Caki2 (cell line): ENCODE results near the gene KLF16. TPM values are rescaled to one million over a fixed set of nuclear protein-coding genes. Genes with fewer than 3 reads are reported as not detected.

ENCODE experiments used
- DNase-seq: peaks from one replicate; pipeline ENCODE4 v3.0.0-alpha.2; 2015; ENCODE audit warnings: low read depth
- in situ Hi-C: cut with HindIII; loops from 2 replicates; pipeline ENCODE4 v1.10.0; 2016; ENCODE audit warnings: low sequenced_read_pairs, low pct_unique_long_range_greater_than_20kb, mixed read lengths
- total RNA-seq: library from RNA; depleted of rRNA; stranded (reverse); fragments of >200 nt; shearing (Covaris generic); gene quantifications from 2 replicates; pipeline ENCODE4 v1.2.3, GENCODE V29; 2014; ENCODE audit warnings: low replicate concordance

Gene KLF16
- total RNA-seq, 1 experiment from 2014 or later: 9.6 TPM

DNA sequence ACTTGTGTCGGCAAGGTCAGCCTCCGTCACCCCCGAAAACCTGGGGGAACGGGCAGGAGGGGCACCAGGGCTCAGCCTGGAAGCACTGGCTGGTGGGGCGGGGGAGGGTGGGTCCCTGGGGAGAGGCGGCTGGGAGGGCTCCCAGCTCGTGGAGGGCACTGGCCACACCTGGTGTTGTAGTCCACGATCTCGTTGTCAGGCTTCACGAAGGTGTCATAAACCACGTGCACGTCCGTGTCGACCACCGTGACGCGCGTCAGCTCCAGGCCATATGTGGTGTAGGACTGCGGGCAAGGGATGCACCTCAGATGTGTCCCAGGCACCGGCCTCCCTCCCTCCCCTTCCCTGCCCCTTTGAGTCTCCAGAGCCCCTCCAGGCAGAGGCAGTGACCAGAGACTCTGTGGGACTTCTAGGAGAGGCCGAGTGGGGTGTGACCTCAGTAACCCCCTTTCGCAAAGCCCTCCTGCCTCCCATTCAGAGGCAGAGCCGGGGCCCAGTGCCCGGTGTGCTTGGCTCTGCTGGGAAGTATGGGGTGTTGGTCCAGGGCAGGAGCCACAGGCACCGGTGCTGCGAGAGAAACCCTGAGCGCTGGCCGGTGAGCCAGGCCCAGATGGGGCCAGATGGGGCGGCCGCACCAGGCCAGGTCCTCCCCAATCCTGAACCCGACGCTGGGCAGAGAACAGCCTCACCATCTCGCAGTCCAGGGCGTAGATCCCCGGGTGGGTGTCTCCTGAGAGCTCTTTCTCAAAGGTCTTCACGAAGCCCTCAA is 46.7 kb downstream of the KLF16 start:
- in situ Hi-C loops: no loop called here

DNA sequence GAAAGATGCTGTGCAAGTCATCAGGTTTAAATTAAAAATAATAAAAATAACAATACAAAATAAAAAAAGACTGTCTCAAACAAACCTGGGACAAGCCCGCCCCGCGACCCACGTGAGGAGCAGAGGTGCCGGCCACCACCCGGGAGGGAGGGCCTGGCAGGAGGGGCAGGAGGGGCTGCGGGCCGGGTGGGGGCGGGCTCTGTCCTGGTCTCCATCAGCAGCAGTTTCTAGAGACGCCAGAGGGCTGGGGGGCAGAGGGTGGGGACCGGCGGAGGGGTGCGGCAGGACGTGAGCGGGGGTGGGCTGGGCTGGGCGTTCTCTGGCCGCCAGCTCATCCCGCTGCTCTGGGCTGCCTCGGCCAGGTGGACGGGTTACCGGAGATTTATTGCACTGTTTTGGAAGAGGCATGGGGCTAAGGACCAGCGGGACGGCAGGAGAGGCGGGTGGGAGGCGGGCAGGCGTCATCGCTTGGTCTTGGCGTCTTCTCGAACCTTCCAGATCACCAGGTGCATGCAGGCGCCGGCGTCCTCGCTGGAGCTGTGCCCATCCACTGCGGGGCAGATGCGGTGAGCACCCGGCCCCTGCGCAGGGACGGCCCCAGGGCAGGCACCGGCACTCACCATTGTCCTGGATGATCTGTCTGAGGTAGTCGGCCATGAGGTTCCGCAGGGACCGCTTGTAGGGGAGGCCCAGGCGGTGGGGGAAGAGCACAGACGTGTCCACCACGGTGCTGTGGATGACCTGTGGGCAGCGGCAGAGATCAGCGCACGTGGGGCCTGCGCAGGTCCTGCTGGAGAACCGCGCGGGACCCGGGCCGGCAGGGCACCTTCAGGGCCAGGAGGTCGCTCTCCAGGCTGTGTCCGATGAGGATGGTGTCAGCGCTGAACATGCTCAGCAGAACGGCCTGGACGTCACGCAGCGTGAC is 47.5 kb downstream of the KLF16 start:
- in situ Hi-C loops: no loop called here
- DNase-seq: no peak

More for the DNA sequence above, 46.7 kb downstream of the KLF16 start:
- DNase-seq: no peak

GRCh38 chr19:1814833-1815604 is 48.4 kb downstream of the KLF16 start:
- DNase-seq: no peak
- in situ Hi-C loops: no loop called here

GRCh38 chr19:1814391-1814790 is 49.0 kb downstream of the KLF16 start:
- DNase-seq: no peak
- in situ Hi-C loops: no loop called here

GRCh38 chr19:1813192-1814182 is 49.9 kb downstream of the KLF16 start:
- in situ Hi-C loops: no loop called here
- DNase-seq: no peak

GRCh38 chr19:1812426-1813191 is 50.8 kb downstream of the KLF16 start:
- in situ Hi-C loops: no loop called here
- DNase-seq: peak; percentile 96

- DNase-seq: peak; percentile 41
- in situ Hi-C loops: no loop called here
Measured at GRCh38 chr19:1811942-1812425, 51.4 kb downstream of the KLF16 start, which contains the start of gene ATP8B3. Gene ATP8B3, minus strand, starts transcription at chr19:1812276. Its CDS starts 540 bp downstream, at chr19:1811736.

GRCh38 chr19:1811472-1811894 is 51.9 kb downstream of the KLF16 start:
- DNase-seq: peak; percentile 78
- in situ Hi-C loops: no loop called here

- in situ Hi-C loops: no loop called here
- DNase-seq: no peak
Measured at GRCh38 chr19:1810439-1811160, 52.8 kb downstream of the KLF16 start.

DNA sequence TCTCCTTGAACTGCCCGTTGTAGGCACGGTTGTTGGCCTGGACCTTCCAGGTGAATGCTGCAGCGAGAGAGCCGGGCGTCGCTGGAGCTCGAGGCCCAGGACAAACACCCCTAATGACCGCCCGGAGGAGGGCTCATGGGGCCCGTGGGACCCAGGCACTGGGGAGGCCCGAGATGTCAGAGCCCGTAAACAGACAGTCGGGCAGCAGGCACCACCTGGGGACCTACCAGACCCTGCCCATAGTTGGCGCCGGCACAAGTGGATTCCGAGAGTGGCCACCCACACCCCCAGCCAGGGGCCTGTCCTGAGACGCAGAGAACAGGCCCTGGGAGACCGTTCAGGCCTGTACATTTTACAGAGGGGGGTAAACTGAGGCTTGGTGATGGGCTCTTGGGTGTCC is 53.7 kb downstream of the KLF16 start:
- in situ Hi-C loops: no loop called here
- DNase-seq: no peak

GRCh38 chr19:1808395-1808731 is 55.0 kb downstream of the KLF16 start:
- in situ Hi-C loops: no loop called here
- no peak for DNase-seq

- no peak for DNase-seq
- in situ Hi-C loops: no loop called here
Measured at GRCh38 chr19:1807695-1808394, 55.5 kb downstream of the KLF16 start.

DNA sequence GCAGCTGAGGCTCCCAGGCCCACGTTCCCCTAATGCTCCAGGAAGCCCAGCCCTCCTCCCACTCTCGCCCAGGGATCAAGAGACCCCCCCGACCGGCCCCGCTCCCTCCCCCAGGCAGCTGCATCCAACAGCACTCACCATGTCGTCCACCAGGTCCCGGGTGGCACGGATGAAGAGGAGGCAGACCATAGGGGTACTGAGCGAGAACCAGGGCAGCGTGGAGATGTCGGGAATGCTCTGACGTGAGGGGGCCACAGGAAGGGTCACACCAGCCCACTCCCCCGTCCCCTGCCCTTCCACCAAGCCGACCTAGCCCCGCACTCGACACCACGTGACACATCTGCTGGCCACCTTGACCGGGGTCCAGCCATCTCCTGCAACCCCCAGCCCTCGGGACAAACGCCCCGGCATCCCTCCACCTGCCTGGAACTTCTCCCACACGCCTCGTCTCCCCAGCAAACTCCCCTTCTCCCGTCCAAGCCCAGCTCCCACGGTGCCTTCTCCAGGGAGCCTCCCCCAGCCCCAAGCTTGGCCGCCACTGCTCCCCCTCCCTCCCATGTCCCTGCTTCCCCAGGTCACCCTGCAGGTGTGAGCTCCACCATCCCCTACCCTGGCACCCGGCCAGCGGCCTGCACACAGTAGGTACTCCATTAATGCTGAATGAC is 56.2 kb downstream of the KLF16 start:
- DNase-seq: no peak
- in situ Hi-C loops: no loop called here

DNA sequence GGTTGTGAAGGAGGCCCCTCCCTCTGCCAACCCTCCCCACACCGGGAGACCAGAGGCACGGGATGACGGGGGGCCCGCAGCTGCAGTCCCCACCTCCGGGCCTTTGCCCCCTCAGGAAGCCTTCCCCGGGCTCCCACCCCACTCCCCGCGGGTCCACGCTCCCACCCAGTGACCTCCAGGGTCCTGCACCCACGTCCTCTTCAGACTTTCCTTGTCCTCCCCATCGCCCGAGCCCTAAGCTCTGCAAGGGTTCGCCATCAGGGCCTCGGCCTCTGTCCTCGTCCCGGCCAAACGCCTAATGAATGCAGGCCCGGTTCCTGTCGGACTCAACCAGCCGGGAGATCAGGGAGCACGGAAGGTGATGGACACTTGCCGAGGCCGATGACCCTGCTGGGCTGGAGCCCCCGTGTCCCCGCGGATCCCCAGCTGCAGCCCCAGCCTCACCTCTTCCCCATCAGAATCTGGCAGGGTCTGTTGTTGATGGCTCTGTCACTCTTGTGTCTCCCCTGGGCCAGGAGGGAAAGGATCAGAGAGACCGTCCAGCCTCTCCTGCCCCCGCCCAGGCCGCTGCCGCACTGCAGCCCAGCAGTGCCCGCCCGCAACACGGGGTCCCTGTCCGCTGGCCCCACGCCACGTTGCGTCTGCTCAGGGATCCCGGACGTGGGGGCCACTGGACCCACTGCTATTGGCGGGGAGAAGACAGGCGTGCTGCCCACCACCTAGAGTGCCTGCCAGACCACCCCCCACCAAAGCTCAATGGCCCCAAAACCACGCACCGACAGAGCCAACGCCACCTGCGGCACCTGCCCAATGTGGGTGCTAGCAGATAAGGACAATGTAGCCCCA is 57.0 kb downstream of the KLF16 start:
- in situ Hi-C loops: no loop called here
- no peak for DNase-seq
